HG02885 (cell line): ENCODE measurements around the gene IQCF6.
"Not testable (repeated sequence)": the region's sequence is repeated elsewhere in the genome, so short reads cannot be mapped to it uniquely, and the experiment has no call there.

ENCODE experiments used
- ATAC-seq: cut with Tn5 transposase; IDR thresholded peaks from one replicate; pipeline ENCODE4 v1.9.1; 2021; ENCODE audit warnings: mild to moderate bottlenecking; ENCODE audit not compliant: unreplicated experiment, poor library complexity

The IQCF6 gene

GRCh38 chr3:51779137-51779536, at the start of gene IQCF6:
IQCF6 (minus strand) TSS chr3:51779237; CDS start chr3:51779224, 13 bp downstream.
- ATAC-seq, result no peak

GRCh38 chr3:51828297-51828696, 49.3 kb upstream of the IQCF6 start:
- no peak for ATAC-seq

- no peak for ATAC-seq
These were observed 40.8 kb upstream of the IQCF6 start for GRCh38 chr3:51819709-51820406.

GRCh38 chr3:51819151-51819550, 40.1 kb upstream of the IQCF6 start:
- ATAC-seq, result no peak

GRCh38 chr3:51817375-51817774, 38.3 kb upstream of the IQCF6 start:
- ATAC-seq, result no peak

GRCh38 chr3:51816723-51817122, 37.7 kb upstream of the IQCF6 start:
- no peak for ATAC-seq

GRCh38 chr3:51815614-51816013, 36.6 kb upstream of the IQCF6 start:
- no peak for ATAC-seq

GRCh38 chr3:51814034-51814433, 35.0 kb upstream of the IQCF6 start:
- ATAC-seq, result no peak

- no peak for ATAC-seq
These were observed 34.5 kb upstream of the IQCF6 start for GRCh38 chr3:51813539-51813938.

- ATAC-seq, result no peak
These were observed 29.9 kb upstream of the IQCF6 start for GRCh38 chr3:51808934-51809333.

GRCh38 chr3:51802106-51802703, 23.2 kb upstream of the IQCF6 start:
- ATAC-seq, result no peak

GRCh38 chr3:51800750-51801125, 21.7 kb upstream of the IQCF6 start:
- ATAC-seq, result no peak

- ATAC-seq, result no peak
These were observed 21.1 kb upstream of the IQCF6 start for GRCh38 chr3:51799879-51800749.

GRCh38 chr3:51798411-51798963, 19.4 kb upstream of the IQCF6 start:
- ATAC-seq, result no peak

- no peak for ATAC-seq
These were observed 17.8 kb upstream of the IQCF6 start for GRCh38 chr3:51796854-51797253.

GRCh38 chr3:51794206-51794605, 15.2 kb upstream of the IQCF6 start:
- ATAC-seq, result no peak

- no peak for ATAC-seq
These were observed 13.2 kb upstream of the IQCF6 start for GRCh38 chr3:51792206-51792605.

- no peak for ATAC-seq
These were observed 10.4 kb upstream of the IQCF6 start for GRCh38 chr3:51789437-51789836.

- ATAC-seq, result not testable (repeated sequence)
These were observed 8.5 kb upstream of the IQCF6 start for GRCh38 chr3:51787576-51787975.

- ATAC-seq, result no peak
These were observed 7.2 kb upstream of the IQCF6 start for GRCh38 chr3:51786267-51786666.

- no peak for ATAC-seq
These were observed 483 bp downstream of the IQCF6 start for GRCh38 chr3:51778554-51778953.
